Measurements from ENCODE around the gene SLC41A3. TPM values are rescaled to one million over a fixed set of nuclear protein-coding genes. Genes with fewer than 3 reads are reported as not detected.

Gene SLC41A3
- total and polyA plus RNA-seq, 12 donors: 40.8 to 140 (median 74.4) TPM

- Histone ChIP-seq H3K4me1 (replicated peaks in 1 of 2) (no peaks in the 10 kb centered on the region), H3K9me3 (replicated peaks in 1 of 3) (no peaks in the 10 kb centered on the region), H3K36me3 (replicated peaks in 1 of 2) (peaks cover 0 to 15% of the 10 kb centered on the region in 2 donors), H3K27ac (no peak overlapping the region), H3K4me3 (no peak overlapping the region), H3K27me3 (no peaks in the 10 kb centered on the region)
- TF ChIP-seq CTCF (IDR thresholded peaks at IDR 0.05) (no peak), POLR2A (IDR thresholded peaks at IDR 0.05) (no peak)
- intact Hi-C loops (cut with DNase I): no loop called here
- no peak for DNase-seq
- WGBS, 4 donors: 90 to 100% (median 97%) methylated on average over 1 of the region's 1 CpG
These were observed 62.2 kb downstream of the SLC41A3 start for GRCh38 chr3:126021702-126022101.

GRCh38 chr3:126021224-126021623 is 62.7 kb downstream of the SLC41A3 start:
- H3K4me1 ChIP-seq (replicated peaks in 1 of 2): no peaks in the 10 kb centered on the region
- H3K27ac ChIP-seq: no peak overlapping the region
- no peak overlapping the region for H3K4me3 ChIP-seq
- 74 to 96% (median 87%) methylated on average over 5 of the region's 5 CpGs for WGBS, 4 donors
- DNase-seq: no peak
- no peaks in the 10 kb centered on the region for H3K9me3 ChIP-seq (replicated peaks in 1 of 3)
- intact Hi-C loops (cut with DNase I): no loop called here
- H3K27me3 ChIP-seq: no peaks in the 10 kb centered on the region
- TF ChIP-seq POLR2A (IDR thresholded peaks at IDR 0.05): no peak
- TF ChIP-seq CTCF (IDR thresholded peaks at IDR 0.05): no peak
- H3K36me3 ChIP-seq (replicated peaks in 1 of 2): peaks cover 0 to 15% of the 10 kb centered on the region in 2 donors

- peaks cover 0 to 4% of the 10 kb centered on the region in 2 donors for H3K36me3 ChIP-seq (replicated peaks in 1 of 2)
- H3K27me3 ChIP-seq: no peaks in the 10 kb centered on the region
- WGBS, 4 donors: 77 to 96% (median 90%) methylated on average over 3 to 5 of the region's 5 CpGs
- intact Hi-C loops (cut with DNase I): no loop called here
- no peak overlapping the region for H3K4me3 ChIP-seq
- no peaks in the 10 kb centered on the region for H3K9me3 ChIP-seq (replicated peaks in 1 of 3)
- DNase-seq: no peak
- TF ChIP-seq POLR2A (IDR thresholded peaks at IDR 0.05) (no peak), CTCF (IDR thresholded peaks at IDR 0.05) (no peak)
- no peaks in the 10 kb centered on the region for H3K4me1 ChIP-seq (replicated peaks in 1 of 2)
- H3K27ac ChIP-seq: no peak overlapping the region
These were observed 64.2 kb downstream of the SLC41A3 start for GRCh38 chr3:126019683-126020082.

GRCh38 chr3:126018995-126019394 is 64.9 kb downstream of the SLC41A3 start:
- TF ChIP-seq POLR2A (IDR thresholded peaks at IDR 0.05) (no peak), CTCF (IDR thresholded peaks at IDR 0.05) (no peak)
- WGBS, 4 donors: 75 to 93% (median 83%) methylated on average over 7 of the region's 7 CpGs
- Histone ChIP-seq H3K27me3 (no peaks in the 10 kb centered on the region), H3K27ac (no peak overlapping the region), H3K36me3 (replicated peaks in 1 of 2) (peaks cover 0 to 4% of the 10 kb centered on the region in 2 donors), H3K9me3 (replicated peaks in 1 of 3) (no peaks in the 10 kb centered on the region), H3K4me3 (no peak overlapping the region), H3K4me1 (replicated peaks in 1 of 2) (no peaks in the 10 kb centered on the region)
- DNase-seq: no peak
- intact Hi-C loops (cut with DNase I): no loop called here

All from adrenal gland (tissue), 12 donors.